Brain pericyte (primary cell): ENCODE data around the gene TRPC4AP.

Experiments
- DNase-seq: peaks from one replicate; pipeline ENCODE4 v3.0.0-alpha.2; 2012; ENCODE audit warnings: low read depth, low spot score

TRPC4AP gene

GRCh38 chr20:34989670-34990069 lies 102.9 kb downstream of the TRPC4AP start:
- no peak for DNase-seq

- no peak for DNase-seq
These were observed 103.5 kb downstream of the TRPC4AP start for GRCh38 chr20:34989118-34989517.

GRCh38 chr20:34988191-34988540 lies 104.4 kb downstream of the TRPC4AP start:
- DNase-seq = no peak

- DNase-seq = no peak
These were observed 105.1 kb downstream of the TRPC4AP start for GRCh38 chr20:34987288-34988190.

- DNase-seq = no peak
These were observed 106.0 kb downstream of the TRPC4AP start for GRCh38 chr20:34986311-34987287.

GRCh38 chr20:34985461-34986310 lies 106.9 kb downstream of the TRPC4AP start:
- DNase-seq = no peak

- DNase-seq = no peak
These were observed 107.8 kb downstream of the TRPC4AP start for GRCh38 chr20:34984756-34985261.

- DNase-seq = no peak
These were observed 108.4 kb downstream of the TRPC4AP start for GRCh38 chr20:34983995-34984735.

- DNase-seq = no peak
These were observed 109.4 kb downstream of the TRPC4AP start for GRCh38 chr20:34983089-34983820.

GRCh38 chr20:34982270-34983088 lies 110.1 kb downstream of the TRPC4AP start:
- DNase-seq = no peak

GRCh38 chr20:34980543-34981233 lies 111.9 kb downstream of the TRPC4AP start:
- no peak for DNase-seq

- DNase-seq = no peak
These were observed 113.0 kb downstream of the TRPC4AP start for GRCh38 chr20:34979366-34980153.

- no peak for DNase-seq
These were observed 114.4 kb downstream of the TRPC4AP start for GRCh38 chr20:34978092-34978744.

- DNase-seq = no peak
These were observed 115.1 kb downstream of the TRPC4AP start for GRCh38 chr20:34977365-34978091.

- no peak for DNase-seq
These were observed 116.3 kb downstream of the TRPC4AP start for GRCh38 chr20:34976286-34976685.

- no peak for DNase-seq
These were observed 118.4 kb downstream of the TRPC4AP start for GRCh38 chr20:34974246-34974645.
